Kidney (tissue), 14 donors: Measurements from ENCODE around the gene HLF. TPM values are rescaled to one million over a fixed set of nuclear protein-coding genes. Genes with fewer than 3 reads are reported as not detected.

Experiments
- DNase-seq, 5 donors: peaks; one replicate each; pipeline ENCODE4 v3.0.0-alpha.2; 2013 to 2020
- FAIRE-seq: peaks from 2 replicates; lab custom pipeline; 2012; peaks lifted over from hg19 to GRCh38; lab: Jason Lieb, UNC
- H3K27ac ChIP-seq, 2 donors: one replicate each; pipeline ENCODE4 v1.7.0; 2013; ENCODE audit warnings: low read depth in 2 of 2, low read length in 2 of 2, inconsistent platforms in 1 of 2
- H3K27me3 ChIP-seq: one replicate; pipeline ENCODE4 v1.7.1; 2013; ENCODE audit warnings: low read length, inconsistent platforms; ENCODE audit not compliant: control insufficient read depth, insufficient read depth
- H3K36me3 ChIP-seq, 3 donors: one replicate each; pipeline versions ENCODE4 v1.7.0 to v1.7.1; 2013; ENCODE audit warnings: low read length in 3 of 3, control low read depth in 1 of 3, inconsistent platforms in 1 of 3; ENCODE audit not compliant: insufficient read depth in 3 of 3, control insufficient read depth in 2 of 3
- H3K4me1 ChIP-seq, 3 donors: one replicate each; pipeline versions ENCODE4 v1.7.0 to v1.7.1; 2013; ENCODE audit warnings: low read length in 3 of 3, inconsistent platforms in 1 of 3, low read depth in 1 of 3; ENCODE audit not compliant: control insufficient read depth in 2 of 3, insufficient read depth in 2 of 3
- H3K4me3 ChIP-seq, 3 donors: one replicate each; pipeline versions ENCODE4 v1.7.0 to v1.8.1; 2013; ENCODE audit warnings: low read length in 3 of 3, control low read depth in 1 of 3, inconsistent platforms in 1 of 3
- H3K9ac ChIP-seq, 3 donors: one replicate each; pipeline versions ENCODE4 v1.7.0 to v1.7.1; 2013; ENCODE audit warnings: low read length in 3 of 3, control low read depth in 1 of 3, inconsistent platforms in 1 of 3
- H3K9me3 ChIP-seq, 3 donors: one replicate each; pipeline versions ENCODE4 v1.7.0 to v1.7.1; 2013; ENCODE audit warnings: low read length in 3 of 3, control low read depth in 1 of 3, inconsistent platforms in 1 of 3; ENCODE audit not compliant: control insufficient read depth in 2 of 3, insufficient read depth in 1 of 3
- CTCF ChIP-seq: IDR thresholded peaks from 3 replicates; pipeline ENCODE4 v1.5.1; 2012; ENCODE audit warnings: mild to moderate bottlenecking, moderate library complexity, borderline replicate concordance; ENCODE audit not compliant: insufficient read depth; ENCODE audit errors: extremely low read depth
- intact Hi-C: fragments of 100-400 bp; cut with DNase I; formaldehyde crosslinking; loops from one replicate; pipeline ENCODE4 v1.11.1; 2022
- polyA plus RNA-seq: library from polyadenylated mRNA; stranded (reverse); fragments of 350-450 nt; fragmentation: Illumina TruSeq; extraction: RNeasy Lipid Tissue Mini Kit (QIAGEN cat#74804); gene quantifications from one replicate; pipeline ENCODE4 v1.2.3, GENCODE V29; 2014; ENCODE audit warnings: low read depth, low replicate concordance; ENCODE audit not compliant: insufficient read depth
- total RNA-seq: library from RNA; stranded (reverse); fragmentation: NEBNext Ultra II Directional; extraction: Animal tissue kit (Norgen Biotek cat#: 25700); gene quantifications from one replicate; pipeline ENCODE4 v1.2.1, GENCODE V29; 2021
- donor health status: control.
- donor health status: control.
- donor health status: control.
- donor health status: control.
- donor health status: control.
- donor health status: DM: yes; HTN: yes; CAD: no.
- donor health status: Normal renal cell carcinoma (clear cell type).

The HLF gene
- total and polyA plus RNA-seq, 2 donors from 2014 or later, result 9.1 to 38.4 TPM

- intact Hi-C loops, result no loop called here
- no peaks in the 10 kb centered on the region for H3K27me3 ChIP-seq
- H3K9me3 ChIP-seq, result no peaks in the 10 kb centered on the region
- H3K27ac ChIP-seq, result no peak overlapping the region
- H3K9ac ChIP-seq, result no peak overlapping the region
- peaks cover 0 to 17% (median 2%) of the 10 kb centered on the region in 3 donors for H3K36me3 ChIP-seq
- TF ChIP-seq CTCF, result no peak
- H3K4me1 ChIP-seq, result peaks cover 1 to 37% (median 20%) of the 10 kb centered on the region in 3 donors
- FAIRE-seq (no peak), DNase-seq (no peak)
- no peak overlapping the region for H3K4me3 ChIP-seq
Observed at GRCh38 chr17:55289978-55290377, 25.2 kb downstream of the HLF start.

DNA sequence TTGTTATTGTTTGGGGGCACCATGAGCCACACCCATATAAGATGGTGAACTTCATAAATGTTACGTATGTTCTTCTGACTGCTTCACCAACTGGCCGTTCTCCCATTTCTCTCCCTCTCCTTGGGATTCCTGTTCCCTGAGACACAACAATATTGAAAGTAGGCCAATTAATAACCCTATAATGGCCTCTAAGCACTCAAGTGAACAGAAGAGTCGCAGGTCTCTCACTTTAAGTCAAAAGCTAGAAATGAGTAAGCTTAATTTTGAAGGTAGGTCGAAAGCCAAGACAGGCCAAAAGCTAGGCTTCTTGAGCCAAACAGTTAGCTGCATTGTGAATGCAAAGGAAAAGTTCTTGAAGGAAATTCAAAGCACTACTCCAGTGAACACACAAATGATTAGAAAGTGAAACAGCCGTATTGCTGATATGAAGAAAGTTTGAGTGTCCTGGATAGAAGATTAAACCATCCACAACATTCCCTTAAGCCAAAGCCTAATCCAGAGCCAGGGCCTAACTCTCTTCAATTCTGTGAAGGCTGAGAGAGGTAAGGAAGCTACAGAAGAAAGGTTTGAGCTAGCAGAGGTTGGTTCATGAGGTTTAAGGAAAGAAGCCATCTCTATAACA is 25.8 kb downstream of the HLF start:
- Histone ChIP-seq H3K9ac (no peak overlapping the region), H3K36me3 (peaks cover 0 to 17% (median 2%) of the 10 kb centered on the region in 3 donors), H3K27me3 (no peaks in the 10 kb centered on the region), H3K27ac (no peak overlapping the region), H3K9me3 (no peaks in the 10 kb centered on the region), H3K4me1 (peaks cover 0 to 39% (median 20%) of the 10 kb centered on the region in 3 donors), H3K4me3 (no peak overlapping the region)
- FAIRE-seq (no peak), DNase-seq (no peak)
- TF ChIP-seq CTCF, result no peak
- intact Hi-C loops, result no loop called here

DNA sequence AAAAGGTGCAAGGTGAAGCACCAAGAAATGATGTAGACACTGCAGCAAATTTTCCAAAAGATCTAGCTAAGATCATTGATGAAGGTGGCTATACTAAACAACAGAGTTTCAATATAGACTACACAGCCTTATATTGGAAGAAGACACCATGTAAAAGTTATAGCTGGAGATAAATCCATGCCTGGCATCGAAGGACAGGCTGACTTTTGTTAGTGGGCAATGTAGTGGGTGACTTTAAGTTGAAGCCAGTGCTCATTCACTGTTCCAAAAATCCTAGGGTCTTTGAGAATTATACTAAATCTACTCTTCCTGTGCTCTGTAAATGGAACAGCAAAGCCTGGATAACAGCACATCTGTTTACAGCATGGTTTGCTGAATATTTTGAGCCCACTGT is 26.4 kb downstream of the HLF start:
- H3K27me3 ChIP-seq, result no peaks in the 10 kb centered on the region
- H3K9me3 ChIP-seq, result no peaks in the 10 kb centered on the region
- DNase-seq (no peak), FAIRE-seq (no peak)
- no peak overlapping the region for H3K27ac ChIP-seq
- H3K4me3 ChIP-seq, result no peak overlapping the region
- no peak for TF ChIP-seq CTCF
- intact Hi-C loops, result no loop called here
- peaks cover 2 to 37% (median 17%) of the 10 kb centered on the region in 3 donors for H3K4me1 ChIP-seq
- no peak overlapping the region for H3K9ac ChIP-seq
- H3K36me3 ChIP-seq, result peaks cover 0 to 17% (median 2%) of the 10 kb centered on the region in 3 donors

- Histone ChIP-seq H3K9ac (no peak overlapping the region), H3K27ac (no peak overlapping the region), H3K4me3 (no peak overlapping the region), H3K36me3 (peaks cover 0 to 17% (median 2%) of the 10 kb centered on the region in 3 donors), H3K9me3 (no peaks in the 10 kb centered on the region), H3K27me3 (no peaks in the 10 kb centered on the region), H3K4me1 (peaks cover 2 to 27% (median 10%) of the 10 kb centered on the region in 3 donors)
- FAIRE-seq, result no peak
- no peak for TF ChIP-seq CTCF
- intact Hi-C loops, result no loop called here
- DNase-seq, result no peak
Observed at GRCh38 chr17:55292094-55292493, 27.3 kb downstream of the HLF start.
